Measurements from ENCODE around the gene PCSK6.

Gene PCSK6

DNA sequence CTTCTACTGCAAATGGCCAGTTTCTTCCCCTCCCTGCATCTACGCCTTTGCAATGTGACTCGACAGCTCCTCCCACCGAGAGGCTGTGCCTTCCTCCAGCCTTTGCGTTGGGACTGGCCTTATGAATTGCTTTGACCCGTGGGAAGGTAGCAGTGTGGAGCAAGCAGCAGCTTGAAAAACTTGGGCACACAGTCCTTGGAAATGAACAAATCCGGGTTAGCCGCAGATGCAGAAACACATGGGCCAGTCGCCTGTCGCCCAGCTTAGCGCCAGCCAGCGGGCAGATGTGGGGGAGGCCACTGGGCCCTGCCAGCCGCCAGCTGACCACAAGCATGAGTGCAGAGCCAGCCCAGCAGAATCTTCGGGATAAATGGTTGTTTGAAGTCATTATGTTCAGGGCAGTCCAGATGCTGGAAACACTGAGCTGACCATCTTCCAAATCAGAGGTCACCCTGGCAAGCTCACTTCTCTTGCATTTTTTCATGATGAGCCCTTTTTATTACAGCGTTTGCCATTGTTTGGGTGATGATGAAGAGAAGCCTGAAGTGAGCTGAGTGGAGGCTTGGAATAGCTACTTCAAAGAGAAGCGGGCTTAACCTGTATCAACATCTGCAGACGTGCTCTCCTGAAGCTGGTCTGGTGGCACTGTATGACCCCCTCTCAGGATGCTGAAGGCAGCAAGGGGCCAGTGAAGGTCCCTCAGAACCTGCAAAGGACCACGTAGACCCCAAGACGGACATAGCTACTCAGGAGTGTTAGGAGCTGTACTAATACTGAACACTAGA lies 222.0 kb downstream of the PCSK6 start:
- TF ChIP-seq, protein P1, sequence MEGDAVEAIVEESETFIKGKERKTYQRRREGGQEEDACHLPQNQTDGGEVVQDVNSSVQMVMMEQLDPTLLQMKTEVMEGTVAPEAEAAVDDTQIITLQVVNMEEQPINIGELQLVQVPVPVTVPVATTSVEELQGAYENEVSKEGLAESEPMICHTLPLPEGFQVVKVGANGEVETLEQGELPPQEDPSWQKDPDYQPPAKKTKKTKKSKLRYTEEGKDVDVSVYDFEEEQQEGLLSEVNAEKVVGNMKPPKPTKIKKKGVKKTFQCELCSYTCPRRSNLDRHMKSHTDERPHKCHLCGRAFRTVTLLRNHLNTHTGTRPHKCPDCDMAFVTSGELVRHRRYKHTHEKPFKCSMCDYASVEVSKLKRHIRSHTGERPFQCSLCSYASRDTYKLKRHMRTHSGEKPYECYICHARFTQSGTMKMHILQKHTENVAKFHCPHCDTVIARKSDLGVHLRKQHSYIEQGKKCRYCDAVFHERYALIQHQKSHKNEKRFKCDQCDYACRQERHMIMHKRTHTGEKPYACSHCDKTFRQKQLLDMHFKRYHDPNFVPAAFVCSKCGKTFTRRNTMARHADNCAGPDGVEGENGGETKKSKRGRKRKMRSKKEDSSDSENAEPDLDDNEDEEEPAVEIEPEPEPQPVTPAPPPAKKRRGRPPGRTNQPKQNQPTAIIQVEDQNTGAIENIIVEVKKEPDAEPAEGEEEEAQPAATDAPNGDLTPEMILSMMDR (IDR thresholded peaks at IDR 0.05; ENCODE audit: borderline replicate concordance, extremely low read depth, low read length, poor library complexity, severe bottlenecking), result no peak
- TF ChIP-seq EZH2 (IDR thresholded peaks at IDR 0.05; ENCODE audit: borderline replicate concordance, low read depth, low read length, severe bottlenecking), result no peak
- H3K4me3 ChIP-seq (ENCODE audit: low read depth in 1 of 2, low read length in 2 of 2), result no peak overlapping the region
- ATAC-seq (ENCODE audit: insufficient read depth, low read depth), result 0 out of 3 replicates have a peak, but pooled peaks have one; percentile 15
- no peak overlapping the region for H3K9ac ChIP-seq (ENCODE audit: low read depth, low read length)
- H3K9me3 ChIP-seq (ENCODE audit: insufficient read depth, low read length, severe bottlenecking), result no peaks in the 10 kb centered on the region
- no peak overlapping the region for H3K4me2 ChIP-seq (ENCODE audit: insufficient read depth, low read length)
- DNase-seq, result no peak
- no peaks in the 10 kb centered on the region for H4K20me1 ChIP-seq (ENCODE audit: insufficient read depth, low read length)
- no peaks in the 10 kb centered on the region for H3K27me3 ChIP-seq (ENCODE audit: insufficient read depth, low read length, poor library complexity)
- no peak overlapping the region for H2AFZ ChIP-seq (ENCODE audit: low read depth, low read length)
- H3K27ac ChIP-seq (ENCODE audit: low read length), result no peak overlapping the region
- no peaks in the 10 kb centered on the region for H3K4me1 ChIP-seq (ENCODE audit: insufficient read depth, low read length)
- no peaks in the 10 kb centered on the region for H3K79me2 ChIP-seq (ENCODE audit: insufficient read depth, low read length)
- peaks cover 24% of the 10 kb centered on the region for H3K36me3 ChIP-seq (ENCODE audit: insufficient read depth, low read length)

DNA sequence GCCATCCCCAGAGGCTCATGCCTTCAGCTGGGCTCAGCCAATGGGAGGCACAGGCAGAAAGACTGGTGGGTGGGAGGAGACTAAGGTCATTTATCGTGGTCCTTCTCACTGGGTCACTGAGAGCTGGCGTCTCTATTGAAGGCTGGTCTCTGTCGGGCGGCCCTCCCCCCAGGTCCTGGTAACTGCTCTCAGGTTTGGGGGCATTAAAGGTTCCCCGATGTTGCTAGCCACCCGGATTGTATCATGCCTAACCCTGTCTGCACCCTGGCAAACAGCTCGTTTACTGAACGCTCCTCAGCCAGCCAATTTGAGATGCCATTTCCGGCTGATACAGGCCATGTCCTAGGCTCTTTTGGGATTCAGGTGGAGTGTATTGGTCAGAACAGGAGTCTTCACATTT lies 222.7 kb downstream of the PCSK6 start:
- ATAC-seq (ENCODE audit: insufficient read depth, low read depth) (no peak), DNase-seq (no peak)
- Histone ChIP-seq H2AFZ (ENCODE audit: low read depth, low read length) (no peak overlapping the region), H3K4me3 (ENCODE audit: low read depth in 1 of 2, low read length in 2 of 2) (no peak overlapping the region), H3K36me3 (ENCODE audit: insufficient read depth, low read length) (peaks cover 17% of the 10 kb centered on the region; the same call in 1 of the 2 replicates), H3K4me1 (ENCODE audit: insufficient read depth, low read length) (no peaks in the 10 kb centered on the region), H3K27ac (ENCODE audit: low read length) (no peak overlapping the region), H3K27me3 (ENCODE audit: insufficient read depth, low read length, poor library complexity) (no peaks in the 10 kb centered on the region), H3K4me2 (ENCODE audit: insufficient read depth, low read length) (no peak overlapping the region), H3K9me3 (ENCODE audit: insufficient read depth, low read length, severe bottlenecking) (no peaks in the 10 kb centered on the region), H3K79me2 (ENCODE audit: insufficient read depth, low read length) (no peaks in the 10 kb centered on the region), H3K9ac (ENCODE audit: low read depth, low read length) (no peak overlapping the region), H4K20me1 (ENCODE audit: insufficient read depth, low read length) (no peaks in the 10 kb centered on the region)
- TF ChIP-seq EZH2 (IDR thresholded peaks at IDR 0.05; ENCODE audit: borderline replicate concordance, low read depth, low read length, severe bottlenecking), result no peak
- TF ChIP-seq, protein P1 (IDR thresholded peaks at IDR 0.05; ENCODE audit: borderline replicate concordance, extremely low read depth, low read length, poor library complexity, severe bottlenecking), result no peak

DNA sequence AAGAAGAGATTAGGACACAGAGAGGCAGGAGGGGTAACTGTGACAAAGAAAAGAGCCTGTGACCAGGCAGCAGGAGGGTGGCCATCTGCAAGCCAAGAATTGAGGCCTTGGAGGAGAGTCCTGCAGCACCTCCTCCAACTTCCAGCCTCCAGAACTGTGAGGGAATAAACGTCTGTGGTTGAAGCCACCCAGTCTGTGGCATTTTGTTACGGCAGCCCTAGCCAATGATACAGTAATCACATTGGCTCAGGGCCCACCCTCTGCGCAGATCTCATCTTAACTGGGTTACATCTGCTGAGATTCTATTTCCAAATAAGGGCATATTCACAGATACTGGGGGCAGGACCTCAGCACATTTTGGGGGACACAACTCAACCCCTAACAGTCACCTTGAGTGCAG lies 223.5 kb downstream of the PCSK6 start:
- H3K27me3 ChIP-seq (ENCODE audit: insufficient read depth, low read length, poor library complexity), result no peaks in the 10 kb centered on the region
- no peak for DNase-seq
- TF ChIP-seq, protein P1 (IDR thresholded peaks at IDR 0.05; ENCODE audit: borderline replicate concordance, extremely low read depth, low read length, poor library complexity, severe bottlenecking), result no peak
- no peak for TF ChIP-seq EZH2 (IDR thresholded peaks at IDR 0.05; ENCODE audit: borderline replicate concordance, low read depth, low read length, severe bottlenecking)
- ATAC-seq (ENCODE audit: insufficient read depth, low read depth), result no peak
- H3K79me2 ChIP-seq (ENCODE audit: insufficient read depth, low read length), result no peaks in the 10 kb centered on the region
- H2AFZ ChIP-seq (ENCODE audit: low read depth, low read length), result no peak overlapping the region
- H3K9me3 ChIP-seq (ENCODE audit: insufficient read depth, low read length, severe bottlenecking), result no peaks in the 10 kb centered on the region
- no peak overlapping the region for H3K4me2 ChIP-seq (ENCODE audit: insufficient read depth, low read length)
- H3K4me3 ChIP-seq (ENCODE audit: low read depth in 1 of 2, low read length in 2 of 2), result no peak overlapping the region
- no peaks in the 10 kb centered on the region for H3K4me1 ChIP-seq (ENCODE audit: insufficient read depth, low read length)
- H3K36me3 ChIP-seq (ENCODE audit: insufficient read depth, low read length), result peaks cover 10% of the 10 kb centered on the region; the same call in 1 of the 2 replicates
- H3K27ac ChIP-seq (ENCODE audit: low read length), result no peak overlapping the region
- no peak overlapping the region for H3K9ac ChIP-seq (ENCODE audit: low read depth, low read length)
- H4K20me1 ChIP-seq (ENCODE audit: insufficient read depth, low read length), result no peaks in the 10 kb centered on the region
